T-helper 9 cell (primary cell): ENCODE data around the gene FASTK.
"Not testable (repeated sequence)": the region's sequence is repeated elsewhere in the genome, so short reads cannot be mapped to it uniquely, and the experiment has no call there.

Experiments used
- DNase-seq: peaks from one replicate; pipeline ENCODE4 v3.0.0-alpha.2; 2020

FASTK gene

GRCh38 chr7:151026771-151027727, 53.6 kb downstream of the FASTK start:
- DNase-seq: not testable (repeated sequence)
